GM21528 (cell line): Measurements from ENCODE around the gene DIDO1.

Source experiments
- ATAC-seq: cut with Tn5 transposase; IDR thresholded peaks from one replicate; pipeline ENCODE4 v1.9.1; 2021; ENCODE audit warnings: mild to moderate bottlenecking, moderate library complexity; ENCODE audit not compliant: unreplicated experiment, low FRiP score

The DIDO1 gene

GRCh38 chr20:62898093-62898964 is 28.0 kb downstream of the DIDO1 start:
- no peak for ATAC-seq

GRCh38 chr20:62897666-62898065 is 28.6 kb downstream of the DIDO1 start:
- ATAC-seq: no peak

DNA sequence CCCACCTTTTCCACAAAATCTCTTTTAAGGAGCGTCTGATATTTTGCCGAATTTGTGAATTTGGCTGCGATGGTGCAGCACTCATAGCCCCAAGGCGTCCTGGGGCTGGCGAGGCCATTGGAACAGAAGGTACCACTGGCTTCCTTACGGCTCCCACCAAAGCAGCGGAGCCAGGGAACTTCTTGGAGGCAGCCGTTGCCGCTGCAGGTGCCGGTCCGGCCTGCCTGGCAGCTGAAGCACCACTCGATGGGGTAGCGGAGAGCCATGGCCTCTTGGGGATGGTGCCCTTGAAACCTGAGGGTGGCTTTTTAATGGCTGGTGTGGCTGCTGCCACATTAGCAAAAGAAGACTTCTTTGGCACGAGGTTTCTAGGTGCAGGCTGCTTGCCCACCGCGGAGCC is 29.8 kb downstream of the DIDO1 start:
- ATAC-seq: no peak

DNA sequence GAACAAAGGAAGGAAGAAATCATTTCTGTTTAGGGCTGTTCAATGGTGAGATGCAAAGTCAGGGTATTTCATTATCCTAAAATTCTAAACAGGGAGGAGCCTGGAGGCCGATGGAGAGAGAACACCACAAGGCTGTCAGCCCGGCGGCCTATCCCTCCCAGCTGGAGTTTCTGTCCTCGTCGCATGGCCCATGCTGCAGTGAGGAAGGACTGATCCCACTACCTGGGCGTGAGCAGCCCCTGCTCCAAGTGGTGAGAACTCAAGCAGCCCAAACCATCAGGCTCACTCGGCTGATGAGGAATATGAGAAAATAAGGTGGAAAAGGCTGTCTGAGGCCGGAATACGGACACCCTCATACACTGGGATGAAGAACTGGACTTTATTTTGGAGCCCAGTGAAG is 30.8 kb downstream of the DIDO1 start:
- no peak for ATAC-seq

DNA sequence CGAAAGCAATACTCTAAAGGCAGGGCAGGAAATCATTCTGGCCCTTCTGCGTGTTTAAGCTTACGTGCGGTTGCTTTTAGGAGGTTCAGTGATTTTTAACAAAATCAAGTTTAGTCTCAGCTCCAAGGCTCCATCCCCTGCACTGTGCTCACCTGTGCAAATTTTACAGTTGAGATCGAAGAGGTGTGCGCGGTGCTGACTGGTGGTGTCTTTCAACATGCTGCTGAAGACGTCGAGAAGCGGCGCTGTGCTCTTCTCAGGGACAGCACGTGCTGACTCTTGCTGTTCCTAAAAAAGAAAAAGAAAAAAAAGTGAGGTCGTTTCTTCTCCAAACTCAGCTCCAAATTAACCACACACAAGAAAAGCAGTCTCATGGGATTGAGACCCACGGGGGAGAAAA is 32.0 kb downstream of the DIDO1 start:
- no peak for ATAC-seq

GRCh38 chr20:62893700-62894099 is 32.6 kb downstream of the DIDO1 start:
- ATAC-seq: no peak

- no peak for ATAC-seq
These were observed 33.7 kb downstream of the DIDO1 start for GRCh38 chr20:62892348-62893304.

GRCh38 chr20:62891111-62891510 is 35.2 kb downstream of the DIDO1 start:
- ATAC-seq: no peak

- no peak for ATAC-seq
These were observed 35.9 kb downstream of the DIDO1 start for GRCh38 chr20:62890444-62890843.

GRCh38 chr20:62889871-62890270 is 36.4 kb downstream of the DIDO1 start:
- ATAC-seq: no peak

GRCh38 chr20:62889411-62889810 is 36.9 kb downstream of the DIDO1 start:
- no peak for ATAC-seq

DNA sequence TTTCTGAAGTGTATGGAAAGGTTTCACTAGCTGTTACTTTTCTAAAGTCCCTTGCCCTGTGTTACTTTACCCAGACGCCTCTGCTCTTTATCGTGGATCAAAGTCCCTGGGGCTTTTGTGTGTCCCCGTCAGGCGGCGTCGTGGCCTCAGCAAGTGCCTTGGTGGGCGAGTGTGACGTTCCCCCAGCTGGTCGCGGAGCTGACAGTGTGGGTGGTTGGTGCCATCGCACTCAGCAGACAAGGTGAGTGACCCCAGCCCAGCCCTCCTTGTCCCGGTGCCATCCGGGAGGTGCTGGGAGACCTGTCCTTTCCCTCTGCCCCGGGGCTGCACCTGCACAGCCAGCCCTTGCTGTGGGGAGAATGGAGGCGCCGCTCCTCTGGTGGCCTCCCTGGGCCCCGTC is 37.4 kb downstream of the DIDO1 start:
- no peak for ATAC-seq

DNA sequence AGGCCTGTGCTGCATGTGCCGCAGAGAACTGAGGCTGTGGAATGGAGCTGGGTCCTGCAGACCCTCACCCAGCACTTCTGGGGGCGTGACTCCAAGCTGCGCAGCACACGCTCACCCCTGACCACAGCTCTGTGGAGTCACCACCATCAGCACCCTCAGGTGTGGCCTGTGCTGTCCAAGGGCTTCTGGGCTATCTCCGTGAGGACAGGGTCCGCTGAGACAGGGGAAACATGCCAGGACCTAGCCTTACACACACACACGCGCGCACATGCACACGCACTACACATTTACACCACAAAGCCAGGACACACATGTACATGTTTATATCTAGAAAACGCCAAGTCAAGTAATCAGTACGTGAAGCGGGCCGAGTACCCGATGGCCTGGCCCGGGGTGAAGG is 37.9 kb downstream of the DIDO1 start:
- ATAC-seq: no peak

DNA sequence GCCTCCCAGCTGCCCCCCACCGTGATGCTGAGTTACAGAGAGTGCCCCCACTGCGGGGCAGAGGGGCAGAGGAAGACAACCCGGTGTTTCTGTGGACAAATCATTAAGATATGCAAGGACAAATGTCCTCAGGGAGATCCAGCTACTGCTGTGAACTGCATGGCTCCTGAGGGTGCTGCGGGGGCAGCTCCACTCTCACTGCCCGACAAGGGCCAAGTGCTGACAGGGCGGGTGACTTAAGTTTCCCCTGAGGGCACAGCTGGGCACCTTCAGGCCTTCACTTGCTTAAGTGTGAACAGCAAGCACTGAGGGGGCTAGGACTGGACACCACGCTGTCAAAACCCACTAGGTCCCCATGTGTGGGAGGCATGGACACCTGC is 38.5 kb downstream of the DIDO1 start:
- ATAC-seq: no peak

- ATAC-seq: no peak
These were observed 39.0 kb downstream of the DIDO1 start for GRCh38 chr20:62887152-62887859.

DNA sequence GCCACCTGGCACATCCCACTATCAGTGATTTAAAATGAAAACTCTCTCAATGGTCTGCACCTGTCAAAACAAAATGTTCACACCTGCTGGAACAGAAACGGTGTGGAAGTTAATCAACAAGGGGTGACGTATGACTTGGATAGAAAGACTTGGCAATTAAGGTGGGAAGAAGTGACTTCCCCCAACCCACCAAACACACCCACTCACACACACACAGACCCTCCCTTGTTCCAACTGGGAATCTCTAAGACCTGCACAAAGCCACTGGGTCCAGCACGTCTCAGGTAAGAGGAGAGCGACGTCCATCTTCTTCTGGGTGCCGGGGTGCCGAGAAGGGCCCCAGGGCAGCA is 39.6 kb downstream of the DIDO1 start:
- no peak for ATAC-seq

GRCh38 chr20:62885896-62886708 is 40.2 kb downstream of the DIDO1 start:
- ATAC-seq: no peak

GRCh38 chr20:62885046-62885895 is 41.0 kb downstream of the DIDO1 start:
- no peak for ATAC-seq

DNA sequence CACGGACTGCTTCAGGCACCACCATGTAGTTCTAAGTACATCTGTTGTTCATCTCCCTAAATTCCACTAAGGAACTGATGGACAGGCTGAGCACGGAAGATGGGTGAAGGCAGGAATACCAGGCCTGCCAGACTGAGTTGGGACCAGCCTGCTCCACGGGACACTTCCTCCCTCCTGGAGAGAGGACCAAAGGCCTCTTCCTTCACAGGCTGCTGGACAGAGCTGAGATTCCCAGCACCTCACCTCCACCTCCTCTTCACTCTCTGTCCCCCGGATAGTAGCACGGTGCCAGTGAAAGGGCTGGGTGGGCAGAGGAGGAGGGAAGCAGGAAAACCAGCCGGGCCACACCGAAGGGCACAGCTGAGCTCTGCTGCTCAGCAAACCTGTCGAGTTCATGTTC is 41.7 kb downstream of the DIDO1 start:
- no peak for ATAC-seq
